Stimulated activated CD8-positive, alpha-beta memory T cell treated with anti-CD3 and anti-CD28 coated beads, Interleukin-15, amount 100 ng/mL, for 24 hours (primary cell): Measurements from ENCODE around the gene BAIAP3.
A peak's percentile ranks its signal among the peaks of the same experiment; 100 is the strongest.

Experiments
- DNase-seq: peaks from one replicate; pipeline ENCODE4 v3.0.0-alpha.2; 2020; ENCODE audit warnings: low read depth

Gene BAIAP3

DNA sequence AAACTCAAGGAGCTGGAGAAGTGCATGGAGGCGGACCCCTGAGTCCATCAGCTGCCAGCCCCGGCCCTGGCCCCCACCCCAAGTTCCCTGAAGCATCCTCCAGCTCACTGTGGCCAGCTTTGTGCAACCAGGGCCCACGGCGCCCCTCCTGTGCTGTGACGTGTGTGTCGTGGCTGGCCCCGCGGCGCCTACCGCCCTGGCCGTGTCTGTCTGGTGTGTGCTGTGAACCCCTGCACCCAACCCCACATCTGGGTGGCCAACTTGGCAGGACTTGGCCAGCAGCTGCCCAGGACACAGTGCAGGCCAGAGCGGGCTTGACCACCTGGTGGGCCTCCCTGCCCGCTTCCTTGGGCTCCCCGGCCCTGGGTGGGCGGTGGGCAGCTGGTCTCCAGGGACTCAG, 15.0 kb downstream of the BAIAP3 start:
- no peak for DNase-seq

DNA sequence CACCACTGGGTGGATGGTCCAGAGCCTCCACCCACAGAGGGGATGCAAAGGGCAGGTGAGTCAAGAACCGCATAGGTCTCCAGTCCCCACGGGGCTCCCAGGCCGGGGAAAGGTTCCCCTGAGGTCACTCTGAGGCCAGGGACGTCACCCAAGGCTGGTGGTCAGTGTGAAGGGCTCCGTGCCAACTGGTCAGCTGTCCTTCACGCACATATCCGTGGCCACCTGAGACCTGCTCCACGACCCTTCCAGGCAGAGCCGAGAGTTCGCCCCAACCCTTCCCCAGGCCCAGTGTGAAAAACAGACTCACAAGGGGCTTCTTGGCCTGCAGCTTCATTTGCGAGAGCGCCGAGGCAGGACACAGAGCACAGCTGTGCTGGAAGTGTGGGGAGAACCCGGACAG, 15.5 kb downstream of the BAIAP3 start:
- DNase-seq = no peak

DNA sequence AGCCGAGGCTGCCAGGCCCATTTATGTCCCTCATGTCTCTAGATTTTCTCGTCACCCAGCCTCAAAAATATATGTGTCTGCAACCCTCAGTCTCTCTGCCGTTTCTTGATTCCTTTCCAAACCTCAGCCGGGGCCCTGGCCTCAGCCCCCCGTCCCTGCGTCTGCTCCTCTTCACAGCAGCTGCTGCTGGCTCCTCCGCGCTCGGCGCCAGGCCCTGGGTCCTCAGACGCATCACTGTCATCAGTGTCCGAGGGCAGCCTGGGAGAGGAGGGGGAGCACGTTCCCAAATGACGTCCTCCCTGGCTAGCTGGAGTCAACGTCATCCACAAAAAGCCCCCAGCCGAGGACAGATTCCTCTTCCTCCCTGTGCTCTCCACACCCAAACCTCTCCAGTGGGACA, 15.9 kb downstream of the BAIAP3 start:
- DNase-seq = no peak

DNA sequence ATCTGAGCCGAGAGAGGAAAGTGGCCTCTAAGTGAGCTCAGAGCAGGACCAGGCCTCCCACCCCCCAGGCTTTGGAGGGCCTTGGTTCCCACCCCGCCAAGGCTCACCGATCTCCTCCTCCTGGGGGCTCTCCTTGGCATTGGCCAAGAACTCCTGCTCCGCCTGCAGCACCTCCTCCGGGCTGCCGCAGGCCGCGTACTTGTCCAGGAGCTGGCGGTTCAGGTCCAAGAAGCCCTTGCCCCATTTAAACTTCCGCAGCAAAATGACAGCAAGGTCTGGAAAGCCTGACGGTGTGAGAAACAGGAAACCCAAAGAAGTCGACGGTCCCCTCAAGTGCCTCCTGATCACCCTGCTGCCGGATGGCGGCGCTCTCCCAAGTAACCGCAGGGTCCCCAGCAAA, 16.5 kb downstream of the BAIAP3 start:
- no peak for DNase-seq

DNA sequence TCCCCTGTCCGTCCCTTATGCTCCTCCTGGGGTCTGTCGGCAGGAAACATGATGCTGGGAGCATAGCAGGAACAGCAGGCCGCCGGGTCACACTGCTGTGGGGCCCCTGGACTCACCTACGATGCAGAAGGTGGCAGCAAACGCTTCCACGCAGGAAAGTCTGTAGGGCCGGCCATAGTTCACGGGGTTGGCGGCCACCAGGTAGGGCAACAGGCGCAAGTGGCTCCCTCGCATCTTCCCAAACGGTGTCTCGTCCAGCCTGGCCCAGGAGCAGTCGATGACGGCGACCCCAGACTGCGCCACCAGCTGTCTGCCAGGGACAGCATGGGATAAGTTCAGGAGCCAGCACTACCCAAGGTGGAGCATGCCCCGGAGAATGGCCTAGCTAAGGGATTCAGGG, 17.2 kb downstream of the BAIAP3 start:
- no peak for DNase-seq

DNA sequence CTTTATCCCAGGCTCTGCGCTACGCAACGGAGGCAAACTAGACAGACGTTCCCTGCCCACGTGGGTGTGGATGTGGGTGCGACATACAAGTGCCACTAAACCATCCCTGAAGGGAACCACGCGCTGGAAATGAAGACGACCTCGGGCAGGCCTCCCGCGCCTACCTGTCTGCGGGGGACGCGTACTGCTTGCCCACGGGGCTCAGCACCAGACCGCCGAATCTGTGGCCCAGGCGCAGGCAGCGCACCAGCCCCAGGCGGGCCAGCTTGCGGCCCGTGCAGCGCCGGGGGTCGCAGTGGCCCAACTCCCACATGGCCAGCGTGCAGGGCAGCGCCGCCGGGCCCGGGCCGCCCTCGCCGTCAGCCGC, 17.8 kb downstream of the BAIAP3 start:
- no peak for DNase-seq

DNA sequence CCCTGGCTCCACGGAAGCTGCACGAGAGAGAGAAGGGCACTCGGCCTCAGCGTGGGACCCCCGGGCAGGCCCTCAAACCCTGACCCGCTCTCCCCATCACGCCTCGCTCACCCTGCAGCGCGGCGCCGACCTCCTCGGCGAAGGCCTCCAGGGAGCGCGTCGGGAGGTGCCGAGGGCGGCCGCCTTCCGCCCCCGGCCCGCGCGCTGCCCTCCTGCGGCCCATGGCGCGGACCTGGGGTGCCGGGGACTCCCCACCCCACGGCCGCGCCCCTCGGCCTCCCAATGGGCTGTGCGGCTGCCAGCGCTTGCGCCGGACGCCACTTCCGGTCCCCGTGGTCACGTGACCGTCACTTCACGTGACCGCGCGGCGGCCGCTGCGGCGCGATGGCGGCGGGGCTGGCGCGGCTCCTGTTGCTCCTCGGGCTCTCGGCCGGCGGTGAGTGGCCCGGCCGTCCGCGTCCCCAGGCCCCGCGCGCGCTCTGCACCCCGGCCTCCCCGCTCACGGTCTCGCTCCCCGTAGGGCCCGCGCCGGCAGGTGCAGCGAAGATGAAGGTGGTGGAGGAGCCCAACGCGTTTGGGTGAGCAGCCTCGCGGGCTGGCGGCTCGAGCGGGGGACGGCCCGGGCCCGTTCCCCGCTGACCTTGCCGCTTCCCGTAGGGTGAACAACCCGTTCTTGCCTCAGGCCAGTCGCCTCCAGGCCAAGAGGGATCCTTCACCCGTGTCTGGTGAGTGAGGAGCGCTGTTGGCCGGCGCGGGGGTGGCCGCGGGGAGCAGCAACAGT, 18.3 kb downstream of the BAIAP3 start, which contains the start of the genes GNPTG and TSR3:
Gene GNPTG (plus strand): TSS at position 350 of the 781 bp plus-strand sequence. CDS start 35 bp downstream, at position 385.
Gene TSR3 (minus strand): TSS at position 297 of the 781 bp plus-strand sequence. CDS start 74 bp downstream, at position 223.
- DNase-seq = peak; percentile 87

DNA sequence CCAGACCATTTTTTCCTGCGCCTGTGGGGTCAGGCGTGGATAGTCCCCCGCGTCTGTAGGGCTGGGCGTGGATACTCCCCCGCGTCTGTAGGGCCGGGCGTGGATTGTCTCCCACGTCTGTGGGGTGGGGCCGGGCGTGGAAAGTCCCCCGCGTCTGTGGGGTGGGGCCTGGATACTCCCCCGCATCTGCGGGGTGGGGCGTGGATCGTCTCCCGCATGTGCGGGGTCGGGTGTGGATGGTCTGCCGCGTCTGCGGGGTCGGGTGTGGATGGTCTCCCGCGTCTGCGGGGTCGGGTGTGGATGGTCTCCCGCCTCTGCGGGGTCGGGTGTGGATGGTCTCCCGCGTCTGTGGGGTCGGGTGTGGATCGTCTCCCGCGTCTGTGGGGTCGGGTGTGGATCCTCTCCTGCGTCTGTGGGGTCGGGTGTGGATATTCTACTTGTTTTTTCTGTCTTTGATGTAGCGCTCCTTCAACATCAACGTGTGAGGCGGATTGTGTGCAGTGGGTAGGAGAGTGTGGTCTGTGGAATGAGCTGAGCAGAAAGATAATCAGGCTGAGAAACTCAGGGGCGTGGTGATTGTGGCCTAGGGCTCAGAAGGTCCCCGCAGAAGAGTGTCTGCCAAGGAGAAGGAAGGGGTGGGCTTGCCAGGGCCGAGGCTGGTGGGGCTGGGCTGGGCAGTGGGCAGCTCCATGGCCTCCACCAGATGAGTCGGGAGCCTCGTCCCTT, 21.5 kb downstream of the BAIAP3 start:
- no peak for DNase-seq

DNA sequence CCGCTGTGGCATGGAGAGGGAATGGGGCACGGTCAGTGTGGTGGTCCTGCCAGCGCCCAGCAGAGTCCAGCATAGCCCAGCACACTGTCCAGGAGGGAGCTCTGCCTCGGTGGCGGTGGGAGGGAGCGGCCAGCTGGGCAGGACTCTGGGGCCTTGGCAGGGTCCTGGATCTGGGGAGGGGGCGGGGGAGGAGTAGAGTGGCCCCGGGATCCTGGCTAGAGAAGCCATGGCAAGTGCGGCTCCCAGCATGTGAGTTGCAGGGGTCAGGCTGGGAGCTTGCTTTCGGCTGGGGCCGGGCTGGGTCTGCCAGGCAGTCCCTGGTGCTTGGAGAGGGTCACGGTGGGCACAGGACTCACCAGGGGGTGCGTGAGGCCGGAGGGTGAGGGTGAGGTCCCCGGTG, 22.1 kb downstream of the BAIAP3 start:
- DNase-seq = no peak

DNA sequence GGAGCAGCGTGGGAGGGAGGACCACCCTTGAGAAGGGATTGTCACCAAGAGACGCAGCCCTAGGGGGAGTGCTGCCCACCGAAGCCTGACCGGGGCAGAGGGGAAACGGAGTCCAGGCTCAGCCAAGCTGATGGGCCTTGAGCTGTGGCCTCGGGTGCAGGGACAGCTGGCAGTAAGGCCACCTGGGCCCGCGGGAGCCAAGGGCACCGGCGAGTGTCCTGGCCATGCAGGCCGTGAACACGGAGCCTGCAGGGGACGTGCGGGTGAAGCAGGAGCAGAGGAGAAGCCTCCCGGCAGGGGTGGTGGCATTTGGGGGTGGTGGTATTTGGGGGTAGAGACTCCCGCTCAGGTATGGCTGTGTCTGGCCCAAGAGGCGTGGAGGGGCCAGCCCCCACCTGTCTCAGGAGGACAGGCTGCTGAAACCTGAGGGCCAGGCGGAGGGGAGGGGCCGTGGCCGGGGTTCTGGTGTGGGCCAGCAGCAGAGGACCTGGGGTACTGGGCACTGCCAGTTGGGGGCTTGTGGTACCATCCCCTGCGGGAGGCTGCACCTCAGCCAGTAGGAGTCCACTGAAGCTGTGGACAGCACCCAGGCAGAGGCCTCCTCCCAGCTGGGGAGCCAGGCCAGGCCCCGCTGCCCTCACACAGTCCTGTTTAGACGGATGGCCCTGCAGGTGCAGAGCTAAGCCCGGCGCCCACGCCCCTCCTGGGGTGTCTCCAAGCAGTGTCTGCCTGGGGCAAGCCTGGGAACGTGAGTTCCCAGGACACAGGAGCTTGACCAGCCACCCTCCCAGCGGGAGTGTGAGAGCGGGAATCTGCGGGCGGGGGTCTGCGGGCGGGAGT, 22.8 kb downstream of the BAIAP3 start:
- no peak for DNase-seq

DNA sequence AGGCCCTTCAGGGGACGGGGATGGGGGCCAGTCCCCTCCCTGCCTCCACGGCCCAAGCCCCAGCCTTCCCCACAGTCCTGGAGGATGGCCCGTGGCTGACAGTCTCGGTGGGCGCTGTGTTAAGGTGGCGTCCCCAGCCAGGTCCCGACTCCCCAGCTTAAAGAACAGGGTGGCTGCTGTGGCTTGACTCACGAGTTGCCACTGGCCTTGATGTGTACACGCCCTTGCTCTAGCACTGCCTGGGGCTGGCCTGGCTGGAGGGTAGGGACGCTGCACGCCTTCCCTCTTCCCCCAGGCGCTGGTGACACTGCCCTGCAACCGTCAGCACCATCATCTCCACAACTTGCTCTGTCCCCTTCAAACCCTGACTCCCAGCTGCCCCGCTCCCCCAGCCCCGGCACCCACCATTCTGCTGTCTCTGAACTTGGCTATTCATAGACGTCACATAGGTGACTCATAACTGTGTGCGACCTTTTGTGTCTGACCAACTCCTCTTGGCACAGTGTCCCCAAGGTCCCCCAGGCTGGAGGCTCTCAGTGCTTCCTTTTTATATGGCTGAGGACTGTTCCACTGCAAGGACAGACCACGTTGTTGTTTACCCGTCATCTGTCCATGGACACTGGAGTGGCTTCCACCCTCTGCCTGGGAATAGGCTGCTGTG, 24.6 kb downstream of the BAIAP3 start:
- DNase-seq = no peak

DNA sequence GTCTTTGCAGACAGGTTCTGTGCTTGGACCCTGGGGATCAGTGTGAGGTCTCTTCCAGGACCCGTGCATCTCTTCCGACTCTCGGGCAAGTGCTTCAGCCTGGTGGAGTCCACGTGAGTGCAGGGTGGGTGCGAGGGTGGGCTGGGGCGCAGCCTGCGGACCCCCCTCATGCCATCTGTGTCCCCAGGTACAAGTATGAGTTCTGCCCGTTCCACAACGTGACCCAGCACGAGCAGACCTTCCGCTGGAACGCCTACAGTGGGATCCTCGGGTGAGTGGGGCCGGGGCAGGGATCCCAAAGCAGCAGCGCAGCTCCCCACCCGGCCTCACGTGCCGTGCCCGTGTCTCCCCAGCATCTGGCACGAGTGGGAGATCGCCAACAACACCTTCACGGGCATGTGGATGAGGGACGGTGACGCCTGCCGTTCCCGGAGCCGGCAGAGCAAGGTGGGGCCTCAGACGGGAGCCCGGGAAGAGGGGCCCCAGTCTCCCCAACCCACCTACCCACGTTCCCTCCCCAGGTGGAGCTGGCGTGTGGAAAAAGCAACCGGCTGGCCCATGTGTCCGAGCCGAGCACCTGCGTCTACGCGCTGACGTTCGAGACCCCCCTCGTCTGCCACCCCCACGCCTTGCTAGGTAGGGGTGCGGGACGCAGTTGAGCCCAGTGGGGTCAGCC, 28.4 kb downstream of the BAIAP3 start:
- no peak for DNase-seq

DNA sequence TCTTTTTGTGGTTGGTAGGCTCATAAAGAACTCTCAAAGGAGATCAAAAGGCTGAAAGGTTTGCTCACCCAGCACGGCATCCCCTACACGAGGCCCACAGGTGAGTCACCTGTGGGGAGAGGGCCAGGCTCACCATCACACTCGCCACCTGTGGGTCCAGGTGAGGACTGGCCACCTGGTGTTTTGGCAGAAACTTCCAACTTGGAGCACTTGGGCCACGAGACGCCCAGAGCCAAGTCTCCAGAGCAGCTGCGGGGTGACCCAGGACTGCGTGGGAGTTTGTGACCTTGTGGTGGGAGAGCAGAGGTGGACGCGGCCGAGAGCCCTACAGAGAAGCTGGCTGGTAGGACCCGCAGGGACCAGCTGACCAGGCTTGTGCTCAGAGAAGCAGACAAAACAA, 29.4 kb downstream of the BAIAP3 start:
- DNase-seq = no peak

DNA sequence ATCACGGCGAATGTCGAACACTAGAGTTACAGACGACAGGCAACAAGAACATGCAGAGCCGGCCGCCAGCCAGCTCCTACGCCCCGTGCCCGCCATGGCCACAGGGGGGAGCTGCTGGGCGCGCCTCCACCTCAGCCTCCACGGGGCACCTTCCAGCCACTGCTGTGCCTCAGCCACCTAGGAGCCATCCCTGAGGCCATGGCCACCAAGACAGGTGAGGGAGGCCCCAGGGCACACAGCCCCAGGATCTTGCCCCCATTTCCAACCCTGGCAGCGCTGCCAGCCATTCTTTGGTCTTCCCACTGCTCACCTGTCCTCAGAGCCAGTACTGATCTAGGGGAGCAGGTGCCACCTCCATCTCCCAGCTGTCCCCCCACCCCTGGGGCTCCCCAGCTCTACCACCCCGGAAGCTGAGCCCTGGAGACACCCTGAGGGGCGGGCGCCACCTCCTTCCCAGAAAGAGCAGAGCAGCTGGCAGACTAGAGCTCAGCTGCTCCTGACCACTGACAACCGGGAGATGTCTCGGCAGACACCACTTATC, 30.1 kb downstream of the BAIAP3 start:
- peak; percentile 41 for DNase-seq

DNA sequence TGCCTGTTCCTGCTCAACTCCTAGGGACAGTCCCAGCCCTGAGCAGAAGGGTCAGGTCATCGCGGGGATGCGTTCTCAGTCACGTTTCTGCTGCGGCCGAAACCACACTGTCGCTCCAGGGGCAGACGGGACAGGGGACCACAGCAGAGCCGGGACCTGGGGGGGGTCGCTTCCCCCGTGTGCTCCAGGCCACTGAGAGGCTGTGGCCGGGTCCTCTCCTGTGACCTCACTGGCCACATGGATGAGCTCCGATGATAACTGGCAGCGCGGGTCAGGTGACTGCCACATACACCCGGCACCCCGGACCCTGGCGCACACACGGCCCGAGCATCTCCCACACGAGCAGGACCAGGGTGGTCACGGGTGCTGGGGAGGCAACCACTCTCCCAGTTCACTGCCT, 31.1 kb downstream of the BAIAP3 start:
- no peak for DNase-seq

DNA sequence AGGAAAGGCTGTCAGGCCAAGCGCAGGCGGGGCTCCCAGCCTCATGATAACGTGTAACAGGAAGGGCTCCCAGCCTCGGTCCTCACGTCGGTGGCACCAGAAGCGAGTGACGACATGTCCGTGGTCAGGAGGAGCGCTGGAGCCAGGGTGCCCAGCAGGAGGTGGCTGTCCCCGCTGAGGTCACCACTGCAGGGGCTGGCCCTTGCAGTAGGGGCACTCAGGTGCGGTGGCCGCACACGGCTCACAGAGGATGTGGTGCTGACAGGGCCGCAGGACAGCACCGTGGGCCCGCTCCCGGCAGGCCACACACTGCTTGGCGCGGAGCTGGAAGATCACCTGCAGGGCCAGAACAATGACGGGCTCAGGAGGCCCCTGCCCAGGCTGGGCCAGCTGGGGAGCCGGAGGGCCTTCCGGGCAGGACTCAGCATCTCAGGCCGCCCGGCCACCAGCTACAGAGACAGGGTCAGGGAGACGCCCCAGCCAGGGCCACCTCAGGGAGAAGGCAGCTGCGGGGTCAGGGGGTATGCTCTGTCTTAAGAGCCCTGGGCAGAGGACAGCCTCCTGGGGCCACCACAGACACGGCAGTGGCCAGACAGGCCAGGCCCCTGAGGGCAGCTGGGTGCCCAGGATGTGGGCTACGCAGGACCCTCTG, 32.7 kb downstream of the BAIAP3 start:
- DNase-seq = no peak

DNA sequence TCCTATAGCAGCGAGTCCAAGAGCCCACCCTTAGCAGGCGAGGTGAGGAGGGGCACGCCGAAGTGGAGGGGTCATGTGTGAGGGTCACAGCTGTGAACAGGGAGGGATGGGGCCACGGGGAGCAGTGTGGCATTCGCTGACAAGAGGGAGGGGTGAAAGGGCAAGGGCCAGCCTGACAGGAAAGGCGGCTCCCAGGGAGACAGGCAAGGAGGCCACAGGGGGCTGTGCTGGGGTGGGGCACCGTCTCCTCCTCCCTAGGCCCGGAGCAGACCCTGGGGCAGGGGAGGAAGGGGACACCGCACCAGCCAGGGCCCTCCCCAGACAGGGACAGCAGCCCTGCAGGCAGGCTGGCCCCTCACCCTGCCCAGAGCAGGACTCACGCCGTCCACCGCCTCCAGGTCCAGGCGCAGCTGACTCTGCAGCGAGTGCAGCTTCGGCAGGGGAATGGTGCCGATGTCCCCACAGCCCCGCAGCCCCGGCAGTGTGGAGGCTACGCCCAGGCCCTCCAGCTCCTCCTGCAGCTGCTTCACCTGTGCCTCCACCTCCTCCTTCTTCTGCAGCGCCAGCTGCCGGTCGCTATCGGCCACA, 33.4 kb downstream of the BAIAP3 start:
- no peak for DNase-seq

DNA sequence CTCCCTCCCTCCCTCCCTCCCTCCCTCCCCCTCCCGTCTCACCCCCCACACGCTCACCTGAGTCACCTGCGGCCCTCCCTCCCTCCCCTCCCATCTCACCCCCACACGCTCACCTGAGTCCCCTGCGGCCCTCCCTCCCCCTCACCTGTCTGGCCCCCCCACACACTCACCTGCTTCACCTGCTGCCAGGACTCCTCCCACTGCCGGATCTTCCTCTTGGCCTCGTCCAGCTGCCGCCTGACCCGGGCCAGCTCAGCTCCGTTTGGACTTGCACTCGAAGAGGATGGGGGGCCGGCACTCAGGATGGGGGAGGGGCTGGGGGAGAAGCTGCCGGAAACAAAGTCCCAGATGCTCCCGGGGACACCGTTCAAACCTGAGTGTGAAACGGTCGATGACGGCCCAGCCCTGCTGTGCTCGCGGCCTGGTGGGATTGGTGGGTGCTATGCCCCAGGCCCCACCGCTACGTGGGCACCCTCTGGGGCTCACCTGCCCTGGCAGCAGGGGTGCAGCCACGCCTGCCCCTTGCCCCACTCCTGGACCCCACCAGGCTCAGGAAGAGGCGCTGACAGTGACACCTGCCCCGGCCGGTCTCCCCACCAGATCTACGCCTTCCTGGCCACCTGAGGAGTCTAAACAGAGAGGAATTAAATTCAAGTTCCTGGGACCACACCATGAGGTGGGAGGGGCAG, 34.2 kb downstream of the BAIAP3 start:
- DNase-seq = no peak
